HG03342 (cell line): Measurements from ENCODE around the gene TNN.
A peak's percentile ranks its signal among the peaks of the same experiment; 100 is the strongest.
"Not testable (repeated sequence)": the region's sequence is repeated elsewhere in the genome, so short reads cannot be mapped to it uniquely, and the experiment has no call there.

Experiments
- ATAC-seq: cut with Tn5 transposase; IDR thresholded peaks from one replicate; pipeline ENCODE4 v1.9.1; 2021; ENCODE audit warnings: mild to moderate bottlenecking, moderate library complexity; ENCODE audit not compliant: unreplicated experiment

TNN gene

GRCh38 chr1:175102166-175102565 is 34.5 kb downstream of the TNN start:
- ATAC-seq: not testable (repeated sequence)

GRCh38 chr1:175106536-175106935 is 38.9 kb downstream of the TNN start:
- ATAC-seq: not testable (repeated sequence)

- not testable (repeated sequence) for ATAC-seq
Measured at GRCh38 chr1:175108331-175108820, 40.7 kb downstream of the TNN start.

GRCh38 chr1:175114996-175115395 is 47.4 kb downstream of the TNN start:
- ATAC-seq: no peak

GRCh38 chr1:175116210-175116798 is 48.7 kb downstream of the TNN start:
- no peak for ATAC-seq

GRCh38 chr1:175116903-175117302 is 49.3 kb downstream of the TNN start:
- ATAC-seq: no peak

- ATAC-seq: no peak
Measured at GRCh38 chr1:175118375-175119367, 51.0 kb downstream of the TNN start.

- no peak for ATAC-seq
Measured at GRCh38 chr1:175120511-175120910, 52.9 kb downstream of the TNN start.

- no peak for ATAC-seq
Measured at GRCh38 chr1:175124861-175125260, 57.2 kb downstream of the TNN start.

- no peak for ATAC-seq
Measured at GRCh38 chr1:175126347-175126746, 58.7 kb downstream of the TNN start.

- ATAC-seq: no peak
Measured at GRCh38 chr1:175127565-175127964, 59.9 kb downstream of the TNN start.

GRCh38 chr1:175128523-175128922 is 60.9 kb downstream of the TNN start:
- ATAC-seq: no peak

GRCh38 chr1:175129182-175129581 is 61.5 kb downstream of the TNN start:
- no peak for ATAC-seq

- ATAC-seq: no peak
Measured at GRCh38 chr1:175129644-175129996, 62.0 kb downstream of the TNN start.

- ATAC-seq: no peak
Measured at GRCh38 chr1:175129997-175130648, 62.5 kb downstream of the TNN start.

- ATAC-seq: no peak
Measured at GRCh38 chr1:175130649-175131045, 63.0 kb downstream of the TNN start.

GRCh38 chr1:175131095-175131494 is 63.5 kb downstream of the TNN start:
- ATAC-seq: no peak

GRCh38 chr1:175132436-175132835 is 64.8 kb downstream of the TNN start:
- ATAC-seq: no peak

- peak; percentile 40 for ATAC-seq
Measured at GRCh38 chr1:175133673-175134435, 66.2 kb downstream of the TNN start.

GRCh38 chr1:175134500-175134899 is 66.9 kb downstream of the TNN start:
- ATAC-seq: no peak

GRCh38 chr1:175136246-175136645 is 68.6 kb downstream of the TNN start:
- ATAC-seq: no peak
